A549 (cell line): ENCODE measurements around the gene EPB41L4A. TPM values are rescaled to one million over a fixed set of nuclear protein-coding genes. Genes with fewer than 3 reads are reported as not detected.

ENCODE experiments used
- ATAC-seq, 2 experiments: fragments of 200-7000 bp in 1 of 2; fragments of >200 bp in 1 of 2; cut with Nextera tagmentation in 1 of 2; cut with Tn5 transposase in 1 of 2; 3 replicates each; pipeline versions ENCODE4 v1.8.0 to v1.9.1; 2018 to 2020; ENCODE audit warnings: mild to moderate bottlenecking in 1 of 2, moderate library complexity in 1 of 2
- CTCF ChIA-PET: fragments of 300-600 bp; sonication (Branson Sonifier 250); formaldehyde crosslinking; extraction: SDS; loops from one replicate; lab custom pipeline; 2021; ENCODE audit warnings: antibody characterized with exemption, inconsistent platforms; lab: Yijun Ruan, JAX
- POLR2A ChIA-PET: fragments of 350-600 bp; formaldehyde crosslinking; extraction: SDS; loops from one replicate; lab custom pipeline; 2021; ENCODE audit warnings: antibody characterized with exemption, inconsistent platforms; lab: Yijun Ruan, JAX
- DNase-seq, 2 experiments: peaks; one replicate each; pipeline versions ENCODE4 v3.0.0 to v3.0.0-alpha.2; 2011 to 2016; ENCODE audit warnings: low read depth in 1 of 2, low spot score in 1 of 2
- FAIRE-seq: peaks from 2 replicates; lab custom pipeline; 2011; peaks lifted over from hg19 to GRCh38; lab: Jason Lieb, UNC
- H3K27ac ChIP-seq, 2 experiments: fragments of >200 bp; sonication (Bioruptor Twin); formaldehyde crosslinking; 3 replicates each; pipeline ENCODE4 v1.5.1; 2016 to 2017
- H3K4me1 ChIP-seq: fragments of >200 bp; sonication (Bioruptor Twin); formaldehyde crosslinking; 3 replicates; pipeline ENCODE4 v1.6.1; 2016
- H3K4me2 ChIP-seq: fragments of >200 bp; sonication (Bioruptor Twin); formaldehyde crosslinking; 3 replicates; pipeline ENCODE4 v1.6.1; 2016
- H3K4me3 ChIP-seq: fragments of >200 bp; sonication (Bioruptor Twin); formaldehyde crosslinking; 3 replicates; pipeline ENCODE4 v1.5.1; 2016
- H3K9me3 ChIP-seq: fragments of >200 bp; sonication (Bioruptor Twin); formaldehyde crosslinking; 3 replicates; pipeline ENCODE4 v1.6.1; 2016
- CBX8 ChIP-seq: fragments of 200-600 bp; sonication (generic); IDR thresholded peaks from 2 replicates; pipeline ENCODE4 v1.6.1; 2016
- CEBPB ChIP-seq, 2 experiments: fragments of >200 bp in 1 of 2; sonication (Bioruptor Twin) in 1 of 2; formaldehyde crosslinking in 1 of 2; IDR thresholded peaks; 2 replicates each; pipeline ENCODE4 v1.6.1; 2012 to 2016
- EHMT2 ChIP-seq: fragments of 200-600 bp; sonication (generic); IDR thresholded peaks from 2 replicates; pipeline ENCODE4 v1.6.1; 2016; ENCODE audit warnings: antibody characterized with exemption, low read depth, mild to moderate bottlenecking, moderate library complexity
- EP300 ChIP-seq, 2 experiments: fragments of >200 bp; sonication (Bioruptor Twin); formaldehyde crosslinking; IDR thresholded peaks; 2 replicates in 1 of 2; 3 replicates in 1 of 2; pipeline ENCODE4 v1.6.1; 2016 to 2017
- FOXS1 ChIP-seq: fragments of 250-450 bp; sonication (Bioruptor Pico); IDR thresholded peaks from 2 replicates; pipeline ENCODE4 v1.5.0; 2020; ENCODE audit warnings: mild to moderate bottlenecking, moderate library complexity
- HMGXB4 ChIP-seq: fragments of 250-450 bp; sonication (Bioruptor Pico); IDR thresholded peaks from 2 replicates; pipeline ENCODE4 v1.5.0; 2021; ENCODE audit warnings: mild to moderate bottlenecking, moderate library complexity, borderline replicate concordance
- HOXA7 ChIP-seq: fragments of 250-450 bp; sonication (Bioruptor Pico); IDR thresholded peaks from 2 replicates; pipeline ENCODE4 v1.5.0; 2020; ENCODE audit warnings: mild to moderate bottlenecking, moderate library complexity
- HOXB5 ChIP-seq: fragments of 250-450 bp; sonication (Bioruptor Pico); IDR thresholded peaks from 2 replicates; pipeline ENCODE4 v1.5.0; 2020; ENCODE audit warnings: mild to moderate bottlenecking, moderate library complexity
- JUN ChIP-seq, 2 experiments: fragments of >200 bp; sonication (Bioruptor Twin); formaldehyde crosslinking; IDR thresholded peaks; 2 replicates in 1 of 2; 3 replicates in 1 of 2; pipeline ENCODE4 v1.6.1; 2016 to 2017
- KDM5A ChIP-seq: fragments of 200-600 bp; sonication (generic); IDR thresholded peaks from 2 replicates; pipeline ENCODE4 v1.6.1; 2016; ENCODE audit warnings: antibody characterized with exemption, mild to moderate bottlenecking
- NFE2L2 ChIP-seq: fragments of 150-350 bp; conservative IDR thresholded peaks from 2 replicates; pipeline ENCODE4 v1.6.1; 2014; ENCODE audit warnings: low read length
- RARB ChIP-seq: fragments of 250-450 bp; sonication (Bioruptor Pico); IDR thresholded peaks from 2 replicates; pipeline ENCODE4 v1.8.0; 2021; ENCODE audit warnings: mild to moderate bottlenecking, moderate library complexity
- RNF2 ChIP-seq: fragments of 200-600 bp; sonication (generic); IDR thresholded peaks from 2 replicates; pipeline ENCODE4 v1.6.1; 2016; ENCODE audit warnings: low read depth, mild to moderate bottlenecking, antibody characterized with exemption, moderate library complexity, borderline replicate concordance
- SMC3 ChIP-seq: fragments of >200 bp; sonication (Bioruptor Twin); formaldehyde crosslinking; IDR thresholded peaks from 3 replicates; pipeline ENCODE4 v1.6.1; 2018; ENCODE audit warnings: inconsistent platforms
- TP53 ChIP-seq: fragments of 250-450 bp; sonication (Bioruptor Pico); IDR thresholded peaks from 2 replicates; pipeline ENCODE4 v1.5.0; 2021; ENCODE audit warnings: mild to moderate bottlenecking, moderate library complexity
- ZC3H11A ChIP-seq: fragments of 450-650 bp; IDR thresholded peaks from 2 replicates; pipeline ENCODE4 v1.6.1; 2014; ENCODE audit warnings: antibody characterized with exemption, mild to moderate bottlenecking
- ZSCAN20 ChIP-seq: fragments of 250-450 bp; sonication (Bioruptor Pico); IDR thresholded peaks from 2 replicates; pipeline ENCODE4 v1.8.0; 2022; ENCODE audit warnings: mild to moderate bottlenecking, moderate library complexity
- WGBS: methylation state at CpG from one replicate; pipeline ENCODE4 v1.1.6; 2017; ENCODE audit errors: missing lambda C conversion rate; 5-methylcytosine and 5-hydroxymethylcytosine counted together
- polyA plus RNA-seq, 4 experiments: library from polyadenylated mRNA; depleted of rRNA in 3 of 4; stranded (reverse); fragments of >200 nt; fragmentation: RNase III in 1 of 4; extraction: RNeasy Plus Mini Kit Qiagen cat#74134 plus additional on column Dnase treatment in 1 of 4; gene quantifications; 2 replicates in 3 of 4; 3 replicates in 1 of 4; pipeline ENCODE4 v1.2.3, GENCODE V29; 2011 to 2017
- TF ChIP-seq, protein P1 (sequence below): fragments of 450-650 bp; IDR thresholded peaks from 2 replicates; pipeline ENCODE4 v1.6.1; 2014; ENCODE audit warnings: antibody characterized with exemption
- TF ChIP-seq, protein P2 (sequence below): fragments of 250-450 bp; sonication (Bioruptor Pico); IDR thresholded peaks from 2 replicates; pipeline ENCODE4 v1.5.0; 2020; ENCODE audit warnings: low read depth, mild to moderate bottlenecking, moderate library complexity
- TF ChIP-seq, protein P3 (sequence below): fragments of >200 bp; sonication (Bioruptor Twin); formaldehyde crosslinking; IDR thresholded peaks from 3 replicates; pipeline ENCODE4 v1.6.1; 2016

The EPB41L4A gene
- polyA plus RNA-seq, 2 of the 4 experiments (the other 2 are of a cell fraction): 1.3 to 4.4 TPM

GRCh38 chr5:112195924-112196323, 223.2 kb downstream of the EPB41L4A start:
- H3K9me3 ChIP-seq: no peaks in the 10 kb centered on the region
- no peak overlapping the region for H3K27ac ChIP-seq
- POLR2A ChIA-PET: no interaction called here
- CTCF ChIA-PET: interaction anchor here (1.2 to 1.9 kb wide), 2 partner anchors 15 to 21 kb away, joined by 3 to 9 read pairs; no protein-coding TSS in a partner anchor
- no peak overlapping the region for H3K4me2 ChIP-seq
- WGBS: 80% methylated on average over 4 of the region's 4 CpGs
- TF ChIP-seq EP300 (IDR thresholded peaks at IDR 0.05) (no peak), KDM5A (no peak), HMGXB4 (no peak), HOXB5 (CRISPR knock-in tag) (no peak), CBX8 (no peak), CEBPB (IDR thresholded peaks at IDR 0.05) (no peak), RNF2 (no peak), ZC3H11A (no peak), SMC3 (no peak), FOXS1 (CRISPR knock-in tag) (no peak), NFE2L2 (no peak), JUN (IDR thresholded peaks at IDR 0.05) (no peak), TP53 (CRISPR knock-in tag) (no peak), RARB (CRISPR knock-in tag) (no peak)
- TF ChIP-seq, protein P1, sequence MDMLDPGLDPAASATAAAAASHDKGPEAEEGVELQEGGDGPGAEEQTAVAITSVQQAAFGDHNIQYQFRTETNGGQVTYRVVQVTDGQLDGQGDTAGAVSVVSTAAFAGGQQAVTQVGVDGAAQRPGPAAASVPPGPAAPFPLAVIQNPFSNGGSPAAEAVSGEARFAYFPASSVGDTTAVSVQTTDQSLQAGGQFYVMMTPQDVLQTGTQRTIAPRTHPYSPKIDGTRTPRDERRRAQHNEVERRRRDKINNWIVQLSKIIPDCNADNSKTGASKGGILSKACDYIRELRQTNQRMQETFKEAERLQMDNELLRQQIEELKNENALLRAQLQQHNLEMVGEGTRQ: no peak
- TF ChIP-seq, protein P2, sequence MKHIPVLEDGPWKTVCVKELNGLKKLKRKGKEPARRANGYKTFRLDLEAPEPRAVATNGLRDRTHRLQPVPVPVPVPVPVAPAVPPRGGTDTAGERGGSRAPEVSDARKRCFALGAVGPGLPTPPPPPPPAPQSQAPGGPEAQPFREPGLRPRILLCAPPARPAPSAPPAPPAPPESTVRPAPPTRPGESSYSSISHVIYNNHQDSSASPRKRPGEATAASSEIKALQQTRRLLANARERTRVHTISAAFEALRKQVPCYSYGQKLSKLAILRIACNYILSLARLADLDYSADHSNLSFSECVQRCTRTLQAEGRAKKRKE: no peak
- TF ChIP-seq, protein P3, sequence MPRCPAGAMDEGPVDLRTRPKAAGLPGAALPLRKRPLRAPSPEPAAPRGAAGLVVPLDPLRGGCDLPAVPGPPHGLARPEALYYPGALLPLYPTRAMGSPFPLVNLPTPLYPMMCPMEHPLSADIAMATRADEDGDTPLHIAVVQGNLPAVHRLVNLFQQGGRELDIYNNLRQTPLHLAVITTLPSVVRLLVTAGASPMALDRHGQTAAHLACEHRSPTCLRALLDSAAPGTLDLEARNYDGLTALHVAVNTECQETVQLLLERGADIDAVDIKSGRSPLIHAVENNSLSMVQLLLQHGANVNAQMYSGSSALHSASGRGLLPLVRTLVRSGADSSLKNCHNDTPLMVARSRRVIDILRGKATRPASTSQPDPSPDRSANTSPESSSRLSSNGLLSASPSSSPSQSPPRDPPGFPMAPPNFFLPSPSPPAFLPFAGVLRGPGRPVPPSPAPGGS: no peak
- FAIRE-seq (no peak), ATAC-seq (no peak), DNase-seq (no peak)
- no peak overlapping the region for H3K4me3 ChIP-seq
- H3K4me1 ChIP-seq: no peaks in the 10 kb centered on the region

GRCh38 chr5:112192866-112193265, 226.2 kb downstream of the EPB41L4A start:
- H3K9me3 ChIP-seq: no peaks in the 10 kb centered on the region
- FAIRE-seq: no peak
- H3K27ac ChIP-seq: no peak overlapping the region
- POLR2A ChIA-PET: no interaction called here
- no peaks in the 10 kb centered on the region for H3K4me1 ChIP-seq
- H3K4me2 ChIP-seq: no peak overlapping the region
- TF ChIP-seq RARB (CRISPR knock-in tag) (no peak), CEBPB (IDR thresholded peaks at IDR 0.05) (no peak), HOXA7 (CRISPR knock-in tag) (no peak), EHMT2 (no peak), ZSCAN20 (CRISPR knock-in tag) (no peak)
- TF ChIP-seq, protein P3: no peak
- no peak overlapping the region for H3K4me3 ChIP-seq
- no peak for DNase-seq
- CTCF ChIA-PET: no interaction called here
- no peak for ATAC-seq
- 87% methylated on average over 3 of the region's 3 CpGs for WGBS
